HepG2 (cell line): ENCODE results near the gene CXCR4. TPM values are rescaled to one million over a fixed set of nuclear protein-coding genes. Genes with fewer than 3 reads are reported as not detected.

Source experiments
- ATAC-seq: fragments of 200-7000 bp; cut with Tn5 transposase; 3 replicates; pipeline ENCODE4 v1.9.1; 2020; ENCODE audit warnings: mild to moderate bottlenecking, moderate library complexity
- BruUV-seq: library from RNA; stranded (reverse); fragments of 400-500 nt; replicated peaks from 2 replicates; lab custom pipeline; 2021; lab: Mats Ljungman, UMichigan
- CTCF ChIA-PET: fragments of 300-600 bp; formaldehyde crosslinking; extraction: SDS; loops from one replicate; lab custom pipeline; 2021; ENCODE audit warnings: low total read pairs, inconsistent platforms, low intra/inter-chr PET ratio; lab: Yijun Ruan, JAX
- POLR2A ChIA-PET: fragments of 350-600 bp; sonication (Branson Sonifier 250); formaldehyde crosslinking; loops from one replicate; lab custom pipeline; 2020; ENCODE audit warnings: antibody characterized with exemption, inconsistent platforms; lab: Yijun Ruan, JAX
- DNase-seq: peaks from one replicate; pipeline ENCODE4 v3.0.0-alpha.2; 2015; ENCODE audit warnings: low spot score
- FAIRE-seq: peaks from 3 replicates; lab custom pipeline; 2011; peaks lifted over from hg19 to GRCh38; lab: Jason Lieb, UNC
- H2AFZ ChIP-seq: one replicate; pipeline ENCODE4 v1.6.1; 2011; ENCODE audit warnings: low read length, inconsistent platforms
- H3K27ac ChIP-seq: fragments of 300-600 bp; 3 replicates; pipeline ENCODE4 v1.8.0; 2011; ENCODE audit warnings: mixed run types, mild to moderate bottlenecking, mixed read lengths, low read length, inconsistent platforms; ENCODE audit not compliant: insufficient read depth; ENCODE audit errors: extremely low read length
- H3K27me3 ChIP-seq, 2 experiments: fragments of 200-600 bp in 1 of 2; 2 replicates in 1 of 2; 3 replicates in 1 of 2; pipeline versions ENCODE4 v1.6.0 to v1.8.0; 2011; ENCODE audit warnings: low read length in 2 of 2, mild to moderate bottlenecking in 2 of 2, moderate library complexity in 2 of 2, inconsistent platforms in 1 of 2; ENCODE audit not compliant: insufficient read depth in 2 of 2, control insufficient read depth in 1 of 2
- H3K36me3 ChIP-seq, 2 experiments: fragments of 200-600 bp in 1 of 2; replicated peaks in 1 of 2; 2 replicates in 1 of 2; 3 replicates in 1 of 2; pipeline versions ENCODE4 v1.5.1 to v1.8.0; 2011; ENCODE audit warnings: low read length in 2 of 2, inconsistent platforms in 1 of 2; ENCODE audit not compliant: insufficient read depth in 2 of 2, control insufficient read depth in 1 of 2
- H3K4me1 ChIP-seq: 2 replicates; pipeline ENCODE4 v1.5.1; 2012; ENCODE audit warnings: low read length, inconsistent platforms; ENCODE audit not compliant: insufficient read depth
- H3K4me2 ChIP-seq: 2 replicates; pipeline ENCODE4 v1.6.0; 2011; ENCODE audit warnings: low read depth, low read length, inconsistent platforms
- H3K4me3 ChIP-seq, 3 experiments: fragments of 200-600 bp in 1 of 3; sonication (generic), shearing (Covaris generic) in 1 of 3; replicated peaks in 1 of 3; 2 replicates each; pipeline ENCODE4 v1.5.1; 2011 to 2016; ENCODE audit warnings: low read length in 3 of 3, inconsistent platforms in 2 of 3, low read depth in 2 of 3, mild to moderate bottlenecking in 2 of 3, control low read depth in 1 of 3, mixed read lengths in 1 of 3; ENCODE audit not compliant: insufficient read depth in 1 of 3
- H3K79me2 ChIP-seq: one replicate; pipeline ENCODE4 v1.6.1; 2011; ENCODE audit warnings: low read length, inconsistent platforms; ENCODE audit not compliant: insufficient read depth
- H3K9ac ChIP-seq: 2 replicates; pipeline ENCODE4 v1.6.0; 2011; ENCODE audit warnings: mild to moderate bottlenecking, low read depth, low read length, inconsistent platforms; ENCODE audit not compliant: insufficient read depth
- H3K9me3 ChIP-seq: 2 replicates; pipeline ENCODE4 v1.5.1; 2012; ENCODE audit warnings: mild to moderate bottlenecking, low read length
- H4K20me1 ChIP-seq: 2 replicates; pipeline ENCODE4 v1.6.0; 2011; ENCODE audit warnings: inconsistent platforms, mild to moderate bottlenecking, low read length, moderate library complexity; ENCODE audit not compliant: insufficient read depth
- AKNA ChIP-seq: sonication (generic); formaldehyde crosslinking; IDR thresholded peaks from 2 replicates; pipeline ENCODE4 v1.4.0; 2020; ENCODE audit warnings: missing genetic modification reagents, borderline replicate concordance
- BRF2 ChIP-seq: sonication (generic); formaldehyde crosslinking; IDR thresholded peaks from 2 replicates; pipeline ENCODE4 v1.8.1; 2022; ENCODE audit warnings: mild to moderate bottlenecking, missing genetic modification reagents
- FOXP4 ChIP-seq: sonication (generic); formaldehyde crosslinking; IDR thresholded peaks from 2 replicates; pipeline ENCODE4 v1.4.0; 2020; ENCODE audit warnings: missing genetic modification reagents
- JARID2 ChIP-seq: sonication (generic); formaldehyde crosslinking; IDR thresholded peaks from 2 replicates; pipeline ENCODE4 v1.8.1; 2023; ENCODE audit warnings: missing genetic modification reagents, inconsistent platforms; ENCODE audit not compliant: insufficient replicate concordance
- MEF2D ChIP-seq: sonication (generic); formaldehyde crosslinking; IDR thresholded peaks from 2 replicates; pipeline ENCODE4 v1.5.1; 2020; ENCODE audit warnings: mild to moderate bottlenecking, missing genetic modification reagents
- MLXIP ChIP-seq: sonication (generic); formaldehyde crosslinking; IDR thresholded peaks from 2 replicates; pipeline ENCODE4 v1.9.0; 2021; ENCODE audit warnings: missing genetic modification reagents, borderline replicate concordance
- TCF7L2 ChIP-seq: IDR thresholded peaks from 2 replicates; pipeline ENCODE4 v1.6.1; 2011; ENCODE audit warnings: mild to moderate bottlenecking, low read depth, low read length, moderate library complexity
- ZBTB2 ChIP-seq: sonication (generic); formaldehyde crosslinking; IDR thresholded peaks from 2 replicates; pipeline ENCODE4 v1.8.0; 2022; ENCODE audit warnings: low read depth, missing genetic modification reagents
- ZKSCAN1 ChIP-seq: fragments of 150-350 bp; IDR thresholded peaks from 2 replicates; pipeline ENCODE4 v1.6.1; 2014; ENCODE audit warnings: low read length
- ZNF570 ChIP-seq: sonication (generic); formaldehyde crosslinking; IDR thresholded peaks from 2 replicates; pipeline ENCODE4 v1.4.0; 2020; ENCODE audit warnings: mild to moderate bottlenecking, missing genetic modification reagents, borderline replicate concordance
- ZNF83 ChIP-seq: sonication (generic); formaldehyde crosslinking; IDR thresholded peaks from 2 replicates; pipeline ENCODE4 v1.4.0; 2020; ENCODE audit warnings: missing genetic modification reagents, mild to moderate bottlenecking, borderline replicate concordance
- WGBS: methylation state at CpG from one replicate; pipeline ENCODE4 v1.1.6; 2017; ENCODE audit warnings: low lambda C conversion rate; 5-methylcytosine and 5-hydroxymethylcytosine counted together
- in situ Hi-C: cut with HindIII; loops from 2 replicates; pipeline ENCODE4 v1.10.0; 2017; ENCODE audit warnings: low pct_unique_long_range_greater_than_20kb; ENCODE audit not compliant: extremely low pct_ligation_motif_present
- intact Hi-C: fragments of 100-400 bp; cut with micrococcal nuclease; formaldehyde crosslinking; loops from one replicate; pipeline ENCODE4 v1.10.0; 2022; ENCODE audit not compliant: unreplicated experiment
- polyA plus RNA-seq, 8 experiments: library from polyadenylated mRNA; depleted of rRNA in 3 of 8; stranded (reverse) in 7 of 8; unstranded in 1 of 8; fragments of >200 nt; fragmentation: Illumina TruSeq in 4 of 8; extraction: Trizol in 4 of 8; gene quantifications; 2 replicates each; pipeline versions ENCODE4 v1.2.1 to v1.2.3, GENCODE V29; 2011 to 2016; ENCODE audit warnings: low read depth in 4 of 8, missing spikeins in 1 of 8, mixed read lengths in 1 of 8; ENCODE audit not compliant: insufficient read depth in 1 of 8
- total RNA-seq, 5 experiments: library from RNA; depleted of rRNA; stranded (reverse); fragments of >200 nt; fragmentation: Illumina TruSeq; extraction: Trizol; gene quantifications; 2 replicates each; pipeline ENCODE4 v1.2.3, GENCODE V29; 2016; ENCODE audit warnings: low read depth in 1 of 5

Gene CXCR4
- total and polyA plus RNA-seq, 2 of the 13 experiments (the other 11 are each of a cell fraction or from before 2014, with no cell fraction given): 0.34 to 0.55 TPM

GRCh38 chr2:136128366-136128765, 10.4 kb upstream of the CXCR4 start:
- no peak overlapping the region for H3K4me3 ChIP-seq
- in situ Hi-C loops (no loop called here), intact Hi-C loops (no loop called here)
- WGBS: 20% methylated on average over 2 of the region's 2 CpGs
- no peak for FAIRE-seq
- H4K20me1 ChIP-seq: no peaks in the 10 kb centered on the region
- H3K27ac ChIP-seq: no peak overlapping the region
- POLR2A ChIA-PET: no interaction called here
- CTCF ChIA-PET: no interaction called here
- BruUV-seq: no TSS peak
- H3K9me3 ChIP-seq: no peaks in the 10 kb centered on the region
- H3K27me3 ChIP-seq: peaks cover 0 to 20% of the 10 kb centered on the region in 2 experiments; a peak in 4 of 5 replicates
- H3K9ac ChIP-seq: no peak overlapping the region
- no peaks in the 10 kb centered on the region for H3K79me2 ChIP-seq
- H3K36me3 ChIP-seq: no peaks in the 10 kb centered on the region
- DNase-seq: no peak
- H3K4me1 ChIP-seq: no peaks in the 10 kb centered on the region; the same call in 1 of the 2 replicates
- H3K4me2 ChIP-seq: no peak overlapping the region
- ATAC-seq: no peak
- H2AFZ ChIP-seq: no peak overlapping the region
- TF ChIP-seq AKNA (no peak), FOXP4 (no peak), ZKSCAN1 (no peak), ZBTB2 (CRISPR knock-in tag) (no peak), ZNF570 (CRISPR knock-in tag) (no peak), ZNF83 (CRISPR knock-in tag) (no peak), MEF2D (CRISPR knock-in tag) (no peak), TCF7L2 (no peak), MLXIP (no peak), JARID2 (CRISPR knock-in tag) (no peak), BRF2 (CRISPR knock-in tag) (no peak)
